ENCODE measurements around the gene SDF4. TPM values are rescaled to one million over a fixed set of nuclear protein-coding genes. Genes with fewer than 3 reads are reported as not detected.

Gene SDF4
- total and polyA plus RNA-seq, 10 donors: 39.1 to 145 (median 88.5) TPM

GRCh38 chr1:1211541-1212441 lies 20.0 kb downstream of the SDF4 start:
- TF ChIP-seq POLR2AphosphoS5 (IDR thresholded peaks at IDR 0.05) (no peak), POLR2A (IDR thresholded peaks at IDR 0.05) (no peak), CTCF (IDR thresholded peaks at IDR 0.05 in 8 of 11, conservative IDR thresholded peaks at IDR 0.05 in 3 of 11) (no peak)
- H3K4me3 ChIP-seq: peak overlapping the region in 5 of 8 donors; percentile 4 to 64 (median 40)
- H3K27ac ChIP-seq: peak overlapping the region in 4 of 8 donors; percentile 75 to 82 (median 79)
- H3K27me3 ChIP-seq (replicated peaks in 1 of 7): peaks cover 0 to 65% (median 12%) of the 10 kb centered on the region in 7 donors
- WGBS, 5 donors: 78 to 90% (median 83%) methylated on average over 20 to 28 of the region's 28 CpGs
- peak; percentile 73 for DNase-seq
- intact Hi-C loops (cut with DNase I; ENCODE audit: low total_unique reads): no loop called here
- H3K9me3 ChIP-seq: no peaks in the 10 kb centered on the region
- H3K4me1 ChIP-seq: peaks cover 54 to 99% (median 73%) of the 10 kb centered on the region in 6 donors
- H3K36me3 ChIP-seq: peaks cover 0 to 22% (median 6%) of the 10 kb centered on the region in 6 donors

- Histone ChIP-seq H3K27ac (no peak overlapping the region), H3K4me3 (no peak overlapping the region), H3K27me3 (replicated peaks in 1 of 7) (peaks cover 0 to 73% (median 20%) of the 10 kb centered on the region in 7 donors), H3K36me3 (peaks cover 0 to 14% (median under 1%) of the 10 kb centered on the region in 6 donors), H3K9me3 (no peaks in the 10 kb centered on the region), H3K4me1 (peaks cover 61 to 99% (median 80%) of the 10 kb centered on the region in 6 donors)
- 89 to 96% (median 93%) methylated on average over 26 to 31 of the region's 31 CpGs for WGBS, 5 donors
- intact Hi-C loops (cut with DNase I; ENCODE audit: low total_unique reads): no loop called here
- no peak for TF ChIP-seq POLR2A (IDR thresholded peaks at IDR 0.05)
- no peak for TF ChIP-seq CTCF (IDR thresholded peaks at IDR 0.05 in 8 of 11, conservative IDR thresholded peaks at IDR 0.05 in 3 of 11)
- no peak for TF ChIP-seq POLR2AphosphoS5 (IDR thresholded peaks at IDR 0.05)
- DNase-seq: peak; percentile 73
These were observed 20.9 kb downstream of the SDF4 start for GRCh38 chr1:1210726-1211540.

- 17 to 29% (median 22%) methylated on average over 35 to 38 of the region's 38 CpGs for WGBS, 5 donors
- H3K27ac ChIP-seq: peak overlapping the region in 6 of 8 donors; percentile 2 to 77 (median 48)
- peaks cover 0 to 88% (median 27%) of the 10 kb centered on the region in 7 donors for H3K27me3 ChIP-seq (replicated peaks in 1 of 7)
- intact Hi-C loops (cut with DNase I; ENCODE audit: low total_unique reads): no loop called here
- H3K9me3 ChIP-seq: no peaks in the 10 kb centered on the region
- peak overlapping the region in 5 of 8 donors; percentile 1 to 53 (median 16) for H3K4me3 ChIP-seq
- TF ChIP-seq CTCF (IDR thresholded peaks at IDR 0.05 in 8 of 11, conservative IDR thresholded peaks at IDR 0.05 in 3 of 11) (no peak), POLR2AphosphoS5 (IDR thresholded peaks at IDR 0.05) (peak in 1 of 3 donors; percentile 35)
- H3K36me3 ChIP-seq: peaks cover 0 to 7% (median 0%) of the 10 kb centered on the region in 6 donors
- DNase-seq: peak; percentile 79
- H3K4me1 ChIP-seq: peaks cover 46 to 96% (median 69%) of the 10 kb centered on the region in 6 donors
These were observed 22.9 kb downstream of the SDF4 start for GRCh38 chr1:1208713-1209433.
